IPS-NIHi7 (cell line): ENCODE measurements around the gene TPRA1.
A peak's percentile ranks its signal among the peaks of the same experiment; 100 is the strongest.
"Not testable (repeated sequence)": the region's sequence is repeated elsewhere in the genome, so short reads cannot be mapped to it uniquely, and the experiment has no call there.

ENCODE experiments used
- DNase-seq: peaks from one replicate; pipeline ENCODE4 v3.0.0; 2012; ENCODE audit warnings: mixed read lengths; ENCODE audit errors: extremely low spot score

TPRA1 gene

DNA sequence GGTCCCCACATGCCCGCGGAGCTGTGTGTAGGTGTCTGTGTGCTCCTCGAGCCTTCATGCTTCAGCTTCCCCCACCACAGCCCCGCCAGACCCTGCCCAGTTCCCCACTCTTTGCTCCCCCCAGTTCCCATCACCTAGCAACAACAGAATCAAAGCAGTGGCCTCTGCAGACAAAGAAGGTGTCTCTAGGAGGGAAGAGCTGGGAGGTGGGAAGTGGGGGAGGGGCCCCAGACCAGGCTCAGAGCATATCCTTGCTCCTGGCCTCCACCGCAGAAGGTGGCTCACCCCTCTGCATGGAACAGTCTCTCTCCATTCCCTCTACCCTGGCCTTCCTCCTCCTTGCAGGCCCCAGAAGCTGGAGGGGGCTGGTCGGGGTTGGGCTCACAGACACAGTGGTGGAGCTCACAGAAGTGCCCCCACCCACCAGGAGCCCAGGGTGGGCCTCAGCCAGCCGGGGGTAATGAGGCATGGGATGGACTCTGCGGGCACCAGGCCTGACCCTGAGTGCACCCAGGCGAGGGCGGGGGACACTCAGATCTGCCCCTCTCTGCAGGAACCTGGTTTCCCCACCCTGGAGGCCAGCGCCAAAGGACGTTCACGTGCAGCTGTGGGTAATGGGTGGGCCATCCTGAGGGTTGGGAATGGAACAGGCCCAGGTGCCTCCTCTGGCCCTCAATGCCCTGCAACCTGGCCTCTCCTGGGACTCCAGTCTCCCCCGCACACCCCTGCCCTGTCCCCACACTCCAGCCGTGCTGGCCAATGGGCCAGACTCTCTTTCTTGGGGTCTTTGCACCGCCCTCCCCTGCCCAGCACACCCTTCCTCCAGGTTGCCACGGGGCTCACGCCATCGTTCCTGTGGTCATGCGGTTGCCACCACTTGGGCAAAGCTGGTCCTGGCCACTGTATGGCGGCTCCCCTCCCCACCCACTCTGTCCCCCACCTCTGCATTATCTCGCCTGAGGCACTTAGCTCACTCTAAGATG, 53.4 kb downstream of the TPRA1 start:
- peak; percentile 41 for DNase-seq

DNA sequence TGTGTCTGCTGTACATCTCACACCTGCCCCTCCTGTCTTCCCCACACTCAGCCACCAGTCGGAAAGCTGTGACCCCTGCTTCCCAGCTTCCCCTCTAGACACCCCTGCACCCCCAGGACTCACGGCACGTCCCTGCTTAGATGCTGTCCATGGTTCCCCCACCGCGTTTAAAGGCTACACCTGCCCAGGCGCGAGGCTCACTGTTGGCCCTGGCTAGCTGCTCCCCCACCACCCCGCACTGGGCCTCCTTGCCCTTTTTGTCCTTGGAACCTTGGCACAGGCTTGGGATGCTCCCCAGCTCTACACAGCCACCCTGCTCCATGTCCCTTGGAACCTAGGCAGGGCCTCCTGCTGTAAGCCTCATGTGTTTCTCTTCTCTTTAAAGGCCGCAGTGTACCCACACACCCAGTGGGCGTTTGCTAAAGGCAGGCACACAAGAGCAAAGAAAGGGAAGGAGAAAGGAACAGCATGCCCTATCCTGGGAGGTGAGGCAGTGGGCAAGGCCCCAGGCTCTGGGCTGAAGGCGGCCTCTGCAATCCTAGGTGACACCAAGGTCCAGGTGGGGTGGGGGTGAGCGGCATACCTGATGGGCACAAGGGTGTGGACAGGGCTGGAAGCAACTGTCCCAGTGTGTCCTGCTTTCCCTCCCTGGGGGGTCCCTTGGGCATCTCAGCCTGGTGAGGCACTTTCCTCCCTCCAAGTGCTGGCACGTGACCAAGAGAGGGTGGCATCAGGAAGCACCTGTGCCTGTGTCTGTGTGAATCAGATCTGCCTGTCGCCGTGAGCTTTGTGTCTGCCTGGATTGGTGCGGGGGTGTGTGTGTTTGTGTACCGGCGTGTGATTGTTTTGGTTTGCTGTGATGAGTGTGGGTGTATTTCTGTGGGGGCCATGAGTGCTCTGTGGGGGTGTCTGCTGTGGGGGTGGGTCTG, 54.4 kb downstream of the TPRA1 start:
- no peak for DNase-seq

- DNase-seq = no peak
Measured at GRCh38 chr3:127535106-127535785, 55.3 kb downstream of the TPRA1 start.

DNA sequence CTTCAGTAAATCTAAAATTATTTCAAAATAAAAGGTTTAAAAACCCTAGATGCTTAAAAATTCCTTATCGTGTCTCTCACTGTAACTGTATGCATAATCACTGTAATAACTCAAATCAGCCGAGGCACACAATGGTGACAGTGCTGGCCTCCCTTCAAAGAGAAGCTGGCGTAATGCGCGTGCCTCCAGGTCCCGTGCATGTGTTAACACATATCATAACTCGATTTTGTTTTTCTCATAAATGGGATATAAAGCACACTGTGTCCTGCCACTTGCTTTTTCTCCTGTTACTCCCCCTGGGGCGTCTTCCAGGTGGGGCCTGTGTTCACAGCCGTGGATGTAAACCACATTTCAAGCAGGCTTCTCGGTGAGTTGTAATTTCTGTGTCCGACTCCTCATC, 56.0 kb downstream of the TPRA1 start:
- no peak for DNase-seq

- no peak for DNase-seq
Measured at GRCh38 chr3:127534161-127534451, 56.4 kb downstream of the TPRA1 start.

DNA sequence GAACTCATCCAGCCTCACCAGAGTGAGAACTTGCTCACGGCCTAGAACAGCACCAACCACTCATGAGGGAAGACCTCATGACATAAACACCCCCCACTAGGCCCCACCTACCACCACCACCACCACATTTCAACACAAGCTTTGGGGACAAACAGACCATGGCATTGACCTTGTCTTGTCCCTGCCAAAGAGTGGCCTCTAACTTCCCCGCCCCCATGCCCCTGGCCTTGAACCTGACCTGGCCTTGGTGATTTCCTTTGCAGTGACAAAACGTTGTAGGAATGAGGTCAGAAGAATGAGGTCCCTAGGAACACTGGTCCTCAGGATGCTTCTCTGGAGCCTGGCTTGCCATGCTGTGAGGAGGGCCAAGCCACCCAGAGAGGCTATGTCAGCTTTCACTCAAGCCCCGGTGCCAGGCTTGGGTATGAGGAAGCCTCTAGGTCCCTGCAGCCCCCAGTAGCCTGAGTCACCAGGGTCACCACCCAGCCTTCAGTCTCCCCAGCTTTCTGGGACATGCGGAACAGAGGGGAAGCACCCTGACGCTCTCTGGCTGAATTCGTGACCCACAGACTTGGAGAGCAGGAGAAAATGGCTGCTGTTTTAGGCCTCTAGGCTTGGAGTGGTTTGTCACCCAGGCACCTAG, 57.9 kb downstream of the TPRA1 start:
- DNase-seq = no peak

- DNase-seq = no peak
Measured at GRCh38 chr3:127531821-127532220, 58.7 kb downstream of the TPRA1 start.

DNA sequence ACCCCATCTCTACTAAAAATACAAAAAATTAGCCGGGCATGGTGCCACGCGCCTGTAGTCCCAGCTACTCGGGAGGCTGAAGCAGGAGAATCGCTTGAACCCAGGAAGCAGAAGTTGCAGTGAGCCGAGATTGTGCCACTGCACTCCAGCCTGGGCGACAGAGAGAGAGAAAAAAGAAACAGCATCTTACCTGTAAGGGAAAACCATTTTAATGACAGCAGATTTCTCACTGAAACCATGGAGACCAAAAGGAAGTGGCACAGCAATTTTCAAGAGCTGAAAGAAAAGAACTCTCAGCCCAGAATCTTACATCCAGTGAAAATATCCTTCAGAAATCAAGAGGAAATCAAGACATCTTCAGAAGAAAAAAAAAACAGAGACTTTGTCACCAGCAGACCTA, 59.7 kb downstream of the TPRA1 start:
- DNase-seq = not testable (repeated sequence)

GRCh38 chr3:127529346-127530188, 61.0 kb downstream of the TPRA1 start:
- no peak for DNase-seq

DNA sequence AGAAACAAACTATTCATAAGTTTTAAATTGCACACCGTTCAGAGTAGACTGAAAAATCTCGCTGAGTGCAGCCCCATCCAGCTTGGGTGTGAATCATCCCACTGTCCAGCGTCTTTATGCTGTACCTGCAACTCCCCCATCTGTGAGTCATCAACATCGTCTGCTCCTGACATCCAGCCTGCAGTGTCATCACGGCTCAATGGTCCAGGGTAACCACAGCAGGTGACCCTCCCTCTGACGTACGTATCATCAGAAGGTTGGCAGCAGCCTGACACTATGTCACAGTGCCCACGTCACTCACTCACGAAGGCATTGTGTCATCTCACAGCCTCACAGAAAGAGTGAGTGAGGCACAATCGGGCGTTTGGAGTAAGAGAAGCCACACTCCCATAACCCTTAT, 65.2 kb downstream of the TPRA1 start:
- no peak for DNase-seq

- DNase-seq = no peak
Measured at GRCh38 chr3:127524296-127524896, 66.1 kb downstream of the TPRA1 start.
